BLaER1 (cell line): ENCODE results near the gene SLC17A5.
"Not testable (repeated sequence)": the region's sequence is repeated elsewhere in the genome, so short reads cannot be mapped to it uniquely, and the experiment has no call there.

Source experiments
- H3K27ac ChIP-seq: shearing (Covaris generic); formaldehyde crosslinking; 2 replicates; pipeline ENCODE4 v1.8.1; 2022
- H3K27me3 ChIP-seq: shearing (Covaris generic); formaldehyde crosslinking; 2 replicates; pipeline ENCODE4 v1.8.1; 2022
- H3K36me3 ChIP-seq: shearing (Covaris generic); formaldehyde crosslinking; 2 replicates; pipeline ENCODE4 v1.8.1; 2022
- H3K4me1 ChIP-seq: shearing (Covaris generic); formaldehyde crosslinking; 2 replicates; pipeline ENCODE4 v1.8.1; 2022
- H3K4me2 ChIP-seq: shearing (Covaris generic); formaldehyde crosslinking; 2 replicates; pipeline ENCODE4 v1.8.1; 2022
- H3K4me3 ChIP-seq: shearing (Covaris generic); formaldehyde crosslinking; 2 replicates; pipeline ENCODE4 v1.8.1; 2022
- H3K9ac ChIP-seq: shearing (Covaris generic); formaldehyde crosslinking; 2 replicates; pipeline ENCODE4 v1.8.1; 2022
- H3K9me3 ChIP-seq: shearing (Covaris generic); formaldehyde crosslinking; 2 replicates; pipeline ENCODE4 v1.8.1; 2022
- H4K20me1 ChIP-seq: shearing (Covaris generic); formaldehyde crosslinking; 2 replicates; pipeline ENCODE4 v1.8.1; 2022
- Cebpa-rat ChIP-seq: shearing (Covaris generic); IDR thresholded peaks from 2 replicates; pipeline ENCODE4 v1.8.1; 2022

The SLC17A5 gene

GRCh38 chr6:73585566-73586415, 68.0 kb downstream of the SLC17A5 start:
- H3K36me3 ChIP-seq: no peaks in the 10 kb centered on the region
- peak overlapping the region; percentile 86 for H3K27ac ChIP-seq
- H3K4me1 ChIP-seq: peaks cover 17% of the 10 kb centered on the region
- peaks cover 6% of the 10 kb centered on the region; the same call in 1 of the 2 replicates for H3K9me3 ChIP-seq
- H4K20me1 ChIP-seq: no peaks in the 10 kb centered on the region
- H3K4me3 ChIP-seq: peak overlapping the region; percentile 41
- peak; percentile 62; the same call in 1 of the 2 replicates for TF ChIP-seq Cebpa-rat
- peak overlapping the region; percentile 71 for H3K9ac ChIP-seq
- peak overlapping the region; percentile 71 for H3K4me2 ChIP-seq
- H3K27me3 ChIP-seq: no peaks in the 10 kb centered on the region

DNA sequence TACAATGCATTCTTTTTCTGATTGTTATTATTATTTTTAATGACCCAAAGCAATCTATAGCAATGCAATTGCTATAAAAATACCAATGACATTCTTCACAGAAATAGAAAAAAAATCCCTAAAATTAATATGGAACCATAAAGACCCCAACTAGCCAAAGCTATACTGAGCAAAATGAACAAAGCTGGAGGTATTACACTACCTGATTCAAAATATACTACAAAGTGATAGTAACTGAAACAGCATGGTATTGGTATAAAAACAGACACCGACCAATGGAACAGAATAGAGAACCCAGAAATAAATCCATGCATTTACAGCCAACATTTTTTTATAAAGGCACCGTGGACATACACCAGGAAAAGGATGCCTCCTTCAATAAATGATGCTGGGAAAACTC, 72.5 kb downstream of the SLC17A5 start:
- Histone ChIP-seq H3K36me3 (no peaks in the 10 kb centered on the region), H4K20me1 (no peaks in the 10 kb centered on the region), H3K27ac (no peak overlapping the region), H3K4me2 (no peak overlapping the region), H3K4me1 (peaks cover 14% of the 10 kb centered on the region), H3K9me3 (peaks cover 15% of the 10 kb centered on the region), H3K27me3 (no peaks in the 10 kb centered on the region), H3K9ac (no peak overlapping the region), H3K4me3 (no peak overlapping the region)
- TF ChIP-seq Cebpa-rat: no peak

DNA sequence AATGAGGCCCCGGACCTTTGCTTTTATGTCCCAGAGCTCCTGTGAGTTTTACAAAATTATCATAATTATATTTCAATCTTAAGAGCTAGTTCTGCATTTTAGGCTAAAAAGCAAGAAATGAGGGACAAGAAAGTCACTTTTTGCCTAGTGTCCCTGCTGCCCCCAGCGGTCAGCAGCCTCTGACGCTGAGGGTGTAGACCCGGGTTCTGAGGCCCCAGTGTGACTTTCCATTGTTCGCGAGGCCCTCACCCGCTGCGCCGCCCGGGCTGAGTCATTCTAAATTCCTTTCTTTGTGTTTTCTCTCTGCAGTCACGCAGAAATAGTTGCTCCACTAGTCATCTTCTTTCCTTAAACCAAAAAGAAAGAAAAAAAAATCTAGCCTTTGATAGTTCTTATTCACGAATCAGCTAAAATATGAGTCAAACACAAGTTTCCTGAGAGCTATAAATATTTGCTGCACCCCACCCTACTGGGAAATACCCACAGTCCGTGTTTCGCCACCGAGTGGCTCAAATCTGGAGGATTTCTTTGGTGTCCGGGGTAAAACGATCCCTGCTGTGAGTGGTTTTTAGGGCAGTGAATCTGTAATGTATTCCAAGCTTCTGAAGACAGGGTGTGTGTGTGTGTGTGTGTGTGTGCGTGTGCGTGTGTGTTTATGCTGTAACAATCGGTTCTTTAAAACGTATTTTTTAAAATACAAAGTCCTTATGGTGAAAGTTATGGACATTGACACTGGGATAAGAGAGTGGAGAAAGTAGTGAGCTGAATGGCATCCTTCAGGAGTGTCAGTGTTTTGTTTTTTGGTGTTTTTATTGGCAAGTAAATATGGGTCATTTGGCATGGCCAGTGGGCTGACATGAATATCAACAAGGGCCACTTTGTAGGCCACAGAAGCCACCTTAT, 73.3 kb downstream of the SLC17A5 start:
- Histone ChIP-seq H3K36me3 (no peaks in the 10 kb centered on the region), H3K4me3 (no peak overlapping the region), H3K4me1 (peaks cover 6% of the 10 kb centered on the region), H3K27me3 (no peaks in the 10 kb centered on the region), H3K4me2 (no peak overlapping the region), H3K9me3 (peaks cover 22% of the 10 kb centered on the region), H4K20me1 (no peaks in the 10 kb centered on the region), H3K27ac (no peak overlapping the region), H3K9ac (no peak overlapping the region)
- no peak for TF ChIP-seq Cebpa-rat

DNA sequence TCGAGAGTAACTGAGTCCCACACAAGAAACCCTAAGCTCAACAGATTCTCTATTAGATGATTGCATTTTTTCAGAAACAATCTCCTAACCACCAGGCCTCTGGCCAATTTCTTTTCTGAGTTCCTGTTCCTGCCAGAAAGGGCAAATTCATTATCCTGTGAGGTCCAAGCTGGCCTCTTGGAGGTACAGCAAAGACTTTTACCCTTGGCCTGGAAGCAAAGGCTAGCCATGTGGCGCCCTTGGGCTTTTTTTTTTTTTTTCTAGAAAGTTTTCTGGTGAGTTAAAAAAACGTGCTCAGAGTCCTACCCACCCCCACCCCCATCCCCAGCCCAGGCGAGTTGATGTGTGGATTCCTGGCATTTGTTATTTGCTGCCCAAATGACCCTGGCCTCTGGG, 73.9 kb downstream of the SLC17A5 start:
- H3K4me1 ChIP-seq: no peaks in the 10 kb centered on the region
- no peaks in the 10 kb centered on the region for H4K20me1 ChIP-seq
- no peaks in the 10 kb centered on the region for H3K36me3 ChIP-seq
- H3K27me3 ChIP-seq: no peaks in the 10 kb centered on the region
- no peak overlapping the region for H3K27ac ChIP-seq
- no peak overlapping the region for H3K4me2 ChIP-seq
- no peak for TF ChIP-seq Cebpa-rat
- H3K9ac ChIP-seq: no peak overlapping the region
- peaks cover 29% of the 10 kb centered on the region for H3K9me3 ChIP-seq
- no peak overlapping the region for H3K4me3 ChIP-seq

DNA sequence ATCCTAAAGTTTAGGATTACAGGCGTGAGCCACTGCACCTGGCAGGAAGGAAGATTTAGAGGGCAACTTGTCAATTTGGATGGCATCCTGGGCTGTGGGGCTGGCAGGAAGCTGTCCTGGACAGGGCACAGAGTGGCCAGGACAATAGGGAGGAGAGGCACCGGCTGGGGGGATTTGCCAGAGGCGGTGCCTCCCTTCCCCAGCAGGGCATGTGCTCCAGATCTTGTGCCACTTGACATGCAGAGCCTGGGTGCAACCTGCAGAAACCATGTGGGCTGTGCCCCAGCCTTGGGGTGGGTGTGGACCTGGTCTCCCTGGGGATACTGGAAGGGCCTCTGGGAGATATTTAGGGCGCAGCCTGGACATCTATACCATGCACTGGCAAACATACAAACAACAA, 74.4 kb downstream of the SLC17A5 start:
- H3K9ac ChIP-seq: no peak overlapping the region
- no peak overlapping the region for H3K4me2 ChIP-seq

GRCh38 chr6:73577676-73578075, 76.1 kb downstream of the SLC17A5 start:
- no peak for TF ChIP-seq Cebpa-rat
- Histone ChIP-seq H3K36me3 (no peaks in the 10 kb centered on the region), H4K20me1 (no peaks in the 10 kb centered on the region), H3K4me3 (no peak overlapping the region), H3K4me1 (no peaks in the 10 kb centered on the region), H3K9me3 (peaks cover 48% of the 10 kb centered on the region), H3K9ac (no peak overlapping the region), H3K27ac (no peak overlapping the region), H3K27me3 (no peaks in the 10 kb centered on the region), H3K4me2 (no peak overlapping the region)

More for the DNA sequence above, 74.4 kb downstream of the SLC17A5 start:
- Histone ChIP-seq H3K9me3 (peaks cover 33% of the 10 kb centered on the region), H3K4me3 (no peak overlapping the region), H3K27me3 (no peaks in the 10 kb centered on the region), H4K20me1 (no peaks in the 10 kb centered on the region), H3K27ac (no peak overlapping the region), H3K36me3 (no peaks in the 10 kb centered on the region), H3K4me1 (no peaks in the 10 kb centered on the region)
- TF ChIP-seq Cebpa-rat: no peak

DNA sequence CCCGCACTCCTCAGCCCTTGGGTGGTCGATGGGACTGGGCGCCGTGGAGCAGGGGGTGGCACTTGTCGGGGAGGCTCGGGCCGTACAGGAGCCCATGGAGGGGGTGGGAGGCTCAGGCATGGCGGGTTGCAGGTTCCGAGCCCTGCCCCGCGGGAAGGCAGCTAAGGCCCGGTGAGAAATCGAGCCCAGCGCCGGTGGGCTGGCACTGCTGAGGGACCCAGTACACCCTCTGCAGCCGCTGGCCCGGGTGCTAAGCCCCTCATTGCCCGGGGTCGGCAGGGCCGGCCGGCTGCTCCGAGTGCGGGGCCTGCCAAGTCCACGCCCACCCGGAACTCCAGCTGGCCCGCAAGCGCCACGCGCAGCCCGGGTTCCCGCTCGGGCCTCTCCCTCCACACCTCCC, 81.3 kb downstream of the SLC17A5 start:
- H3K36me3 ChIP-seq, H3K9ac ChIP-seq, H3K4me2 ChIP-seq, H4K20me1 ChIP-seq, H3K4me3 ChIP-seq, H3K27me3 ChIP-seq, H3K4me1 ChIP-seq, H3K27ac ChIP-seq: not testable (repeated sequence)
- peaks cover 52% of the 10 kb centered on the region for H3K9me3 ChIP-seq

DNA sequence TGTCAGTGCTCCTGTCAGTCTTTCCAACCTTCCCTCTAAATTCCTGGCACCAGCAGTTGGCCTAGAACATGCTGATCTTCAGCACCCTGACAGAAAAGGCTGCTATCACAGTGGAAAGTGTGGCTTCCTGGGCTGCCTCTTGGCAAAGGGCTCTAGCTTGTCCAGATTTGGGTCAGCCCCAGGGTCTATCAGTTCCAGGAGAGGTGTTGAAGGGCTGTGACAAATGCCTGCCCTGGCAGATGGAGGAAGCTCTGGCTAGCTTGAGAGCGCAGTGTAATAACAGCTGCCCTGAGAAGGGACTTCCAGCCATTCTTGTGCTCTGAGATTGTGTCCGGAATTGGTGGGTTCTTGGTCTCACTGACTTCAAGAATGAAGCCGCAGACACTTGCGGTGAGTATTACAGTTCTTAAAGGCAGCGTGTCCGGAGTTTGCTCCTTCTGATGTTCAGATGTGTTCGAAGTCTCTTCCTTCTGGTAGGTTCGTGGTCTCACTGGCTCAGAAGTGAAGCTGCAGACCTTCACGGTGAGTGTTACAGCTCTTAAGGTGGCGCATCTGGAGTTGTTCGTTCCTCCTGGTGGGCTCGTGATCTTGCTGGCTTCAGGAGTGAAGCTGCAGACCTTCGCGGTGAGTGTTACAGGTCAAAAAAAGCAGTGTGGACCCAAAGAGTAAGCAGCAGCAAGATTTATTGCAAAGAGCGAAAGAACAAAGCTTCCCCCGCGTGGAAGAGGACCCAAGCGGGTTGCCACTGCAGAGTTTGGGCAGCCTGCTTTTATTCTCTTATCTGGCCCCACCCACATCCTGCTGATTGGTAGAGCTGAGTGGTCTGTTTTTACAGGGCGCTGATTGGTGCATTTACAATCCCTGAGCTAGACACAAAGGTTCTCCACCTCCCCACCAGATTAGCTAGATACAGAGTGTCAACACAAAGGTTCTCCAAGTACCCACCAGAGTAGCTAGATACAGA, 82.3 kb downstream of the SLC17A5 start:
- H4K20me1 ChIP-seq, H3K4me2 ChIP-seq, H3K27me3 ChIP-seq, H3K4me3 ChIP-seq, H3K9ac ChIP-seq, H3K4me1 ChIP-seq, H3K27ac ChIP-seq, H3K36me3 ChIP-seq: not testable (repeated sequence)
- peaks cover 46% of the 10 kb centered on the region for H3K9me3 ChIP-seq

- Histone ChIP-seq H3K27me3 (no peaks in the 10 kb centered on the region), H3K9ac (no peak overlapping the region), H3K36me3 (no peaks in the 10 kb centered on the region), H3K27ac (no peak overlapping the region), H3K9me3 (peaks cover 23% of the 10 kb centered on the region), H4K20me1 (no peaks in the 10 kb centered on the region), H3K4me2 (no peak overlapping the region), H3K4me3 (no peak overlapping the region), H3K4me1 (no peaks in the 10 kb centered on the region)
- TF ChIP-seq Cebpa-rat: no peak
These were observed 84.7 kb downstream of the SLC17A5 start for GRCh38 chr6:73569121-73569520.
